ENCODE measurements around the gene EIF3L. TPM values are rescaled to one million over a fixed set of nuclear protein-coding genes. Genes with fewer than 3 reads are reported as not detected.

EIF3L gene
- total and polyA plus RNA-seq, 9 of the 15 experiments (the other 6 are each of a cell fraction or from before 2014, with no cell fraction given): 257 to 699 (median 368) TPM

DNA sequence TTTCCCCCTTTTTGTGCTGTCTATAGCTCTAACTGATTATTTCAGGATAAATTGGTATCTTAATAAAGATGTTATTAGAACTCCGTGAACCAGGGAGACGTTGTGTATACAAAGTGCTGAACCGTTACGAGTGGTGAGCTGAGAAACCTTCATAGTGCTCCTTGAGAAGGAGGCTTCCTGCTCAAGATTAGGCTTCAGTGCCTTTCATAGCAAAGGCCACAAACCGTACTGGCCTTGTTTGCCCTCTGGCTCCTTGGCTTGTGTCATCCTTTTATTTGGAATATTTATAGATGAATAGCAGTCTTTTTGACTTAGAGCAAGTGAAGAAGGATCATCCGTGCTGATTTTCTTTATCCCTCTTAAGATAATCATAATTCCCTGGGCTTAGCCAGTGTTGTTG, 16.3 kb downstream of the EIF3L start:
- 90% methylated on average over 6 of the region's 6 CpGs for whole genome bisulfite sequencing (ENCODE audit: insufficient coverage, low coverage, missing lambda C conversion rate)
- H3K4me2 ChIP-seq (ENCODE audit: insufficient read depth, low read length): no peak overlapping the region
- BruUV-seq (replicated peaks): no TSS peak
- DNase-seq (ENCODE audit: extremely low read depth in 1 of 4, low spot score in 3 of 4) (no peak), FAIRE-seq (no peak), ATAC-seq (no peak)
- H4K20me1 ChIP-seq (replicated peaks; ENCODE audit: control insufficient read depth, insufficient read depth, low read length): no peaks in the 10 kb centered on the region
- peaks cover 15% of the 10 kb centered on the region; the same call in 2 of the 3 replicates for H3K79me2 ChIP-seq (ENCODE audit: control insufficient read depth, insufficient read depth, low read length)
- ChIA-PET CTCF (ENCODE audit: low intra/inter-chr PET ratio) (no interaction called here), POLR2A (no interaction called here)
- H2AFZ ChIP-seq (ENCODE audit: low read depth, low read length): no peak overlapping the region
- H3K36me3 ChIP-seq (ENCODE audit: control insufficient read depth, insufficient read depth, low read length): peaks cover 84% of the 10 kb centered on the region
- H3K4me3 ChIP-seq: no peak overlapping the region
- in situ Hi-C loops (cut with MboI): no loop called here
- TF ChIP-seq HCFC1 (IDR thresholded peaks at IDR 0.05; ENCODE audit: low read depth, low read length): no peak
- no peak overlapping the region for H3K27ac ChIP-seq (ENCODE audit: extremely low read depth, low read depth, low read length)
- H3K4me1 ChIP-seq (replicated peaks in 1 of 2; ENCODE audit: control insufficient read depth in 2 of 2, insufficient read depth in 2 of 2, low read length in 2 of 2): no peaks in the 10 kb centered on the region; a peak in 1 of 5 replicates
- H3K9me1 ChIP-seq (ENCODE audit: control insufficient read depth, insufficient read depth, low read length): no peaks in the 10 kb centered on the region
- H3K9me3 ChIP-seq (replicated peaks; ENCODE audit: control insufficient read depth, insufficient read depth, low read depth, low read length): no peaks in the 10 kb centered on the region
- no peaks in the 10 kb centered on the region for H3K27me3 ChIP-seq (ENCODE audit: control insufficient read depth in 2 of 2, insufficient read depth in 2 of 2, low read length in 2 of 2)
- no peak overlapping the region for H3K9ac ChIP-seq (ENCODE audit: insufficient read depth in 1 of 2, low read depth in 2 of 2, low read length in 2 of 2)
- intact Hi-C loops (cut with micrococcal nuclease): no loop called here

- DNase-seq (ENCODE audit: extremely low read depth in 1 of 4, low spot score in 3 of 4) (no peak), FAIRE-seq (no peak), ATAC-seq (no peak)
- Histone ChIP-seq H3K27me3 (ENCODE audit: control insufficient read depth in 2 of 2, insufficient read depth in 2 of 2, low read length in 2 of 2) (no peaks in the 10 kb centered on the region), H3K9me3 (replicated peaks; ENCODE audit: control insufficient read depth, insufficient read depth, low read depth, low read length) (no peaks in the 10 kb centered on the region), H3K9ac (ENCODE audit: insufficient read depth in 1 of 2, low read depth in 2 of 2, low read length in 2 of 2) (no peak overlapping the region), H3K79me2 (ENCODE audit: control insufficient read depth, insufficient read depth, low read length) (peaks cover 7% of the 10 kb centered on the region; the same call in 1 of the 3 replicates), H3K4me2 (ENCODE audit: insufficient read depth, low read length) (no peak overlapping the region), H3K36me3 (ENCODE audit: control insufficient read depth, insufficient read depth, low read length) (peaks cover 79% of the 10 kb centered on the region), H3K27ac (ENCODE audit: extremely low read depth, low read depth, low read length) (no peak overlapping the region), H3K9me1 (ENCODE audit: control insufficient read depth, insufficient read depth, low read length) (no peaks in the 10 kb centered on the region), H4K20me1 (replicated peaks; ENCODE audit: control insufficient read depth, insufficient read depth, low read length) (no peaks in the 10 kb centered on the region), H3K4me1 (replicated peaks in 1 of 2; ENCODE audit: control insufficient read depth in 2 of 2, insufficient read depth in 2 of 2, low read length in 2 of 2) (no peaks in the 10 kb centered on the region), H2AFZ (ENCODE audit: low read depth, low read length) (no peak overlapping the region), H3K4me3 (no peak overlapping the region)
- in situ Hi-C loops (cut with MboI): no loop called here
- BruUV-seq (replicated peaks): no TSS peak
- CTCF ChIA-PET (ENCODE audit: low intra/inter-chr PET ratio): no interaction called here
- TF ChIP-seq PURB (CRISPR knock-in tag; IDR thresholded peaks at IDR 0.05; ENCODE audit: low read depth) (no peak), ZNF695 (CRISPR knock-in tag; IDR thresholded peaks at IDR 0.05) (no peak), XRCC5 (IDR thresholded peaks at IDR 0.05; ENCODE audit: low read depth, low read length) (no peak), CTCF (IDR thresholded peaks at IDR 0.05 in 2 of 3, conservative IDR thresholded peaks at IDR 0.05 in 1 of 3; ENCODE audit: insufficient read depth in 2 of 3, low read depth in 1 of 3, low read length in 3 of 3) (no peak), ZNF408 (CRISPR knock-in tag; IDR thresholded peaks at IDR 0.05; ENCODE audit: low read depth) (no peak), GTF2E2 (tag; IDR thresholded peaks at IDR 0.05) (no peak), ZNF316 (IDR thresholded peaks at IDR 0.05) (no peak), HIVEP1 (CRISPR knock-in tag; IDR thresholded peaks at IDR 0.05) (no peak), MEF2D (tag; conservative IDR thresholded peaks at IDR 0.05; ENCODE audit: low read depth) (no peak), SMARCA4 (IDR thresholded peaks at IDR 0.05) (no peak), MEIS2 (IDR thresholded peaks at IDR 0.05; ENCODE audit: partially characterized antibody) (no peak)
- TF ChIP-seq, protein P1, sequence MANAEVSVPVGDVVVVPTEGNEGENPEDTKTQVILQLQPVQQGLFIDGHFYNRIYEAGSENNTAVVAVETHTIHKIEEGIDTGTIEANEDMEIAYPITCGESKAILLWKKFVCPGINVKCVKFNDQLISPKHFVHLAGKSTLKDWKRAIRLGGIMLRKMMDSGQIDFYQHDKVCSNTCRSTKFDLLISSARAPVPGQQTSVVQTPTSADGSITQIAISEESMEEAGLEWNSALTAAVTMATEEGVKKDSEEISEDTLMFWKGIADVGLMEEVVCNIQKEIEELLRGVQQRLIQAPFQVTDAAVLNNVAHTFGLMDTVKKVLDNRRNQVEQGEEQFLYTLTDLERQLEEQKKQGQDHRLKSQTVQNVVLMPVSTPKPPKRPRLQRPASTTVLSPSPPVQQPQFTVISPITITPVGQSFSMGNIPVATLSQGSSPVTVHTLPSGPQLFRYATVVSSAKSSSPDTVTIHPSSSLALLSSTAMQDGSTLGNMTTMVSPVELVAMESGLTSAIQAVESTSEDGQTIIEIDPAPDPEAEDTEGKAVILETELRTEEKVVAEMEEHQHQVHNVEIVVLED (CRISPR knock-in tag; IDR thresholded peaks at IDR 0.05): no peak
- intact Hi-C loops (cut with micrococcal nuclease): no loop called here
- WGBS (ENCODE audit: insufficient coverage, low coverage, missing lambda C conversion rate): 79% methylated on average over 7 of the region's 7 CpGs
- POLR2A ChIA-PET: no interaction called here
These were observed 21.1 kb downstream of the EIF3L start for GRCh38 chr22:37870273-37870672.

Measured in K562 (cell line).